ENCODE results near the gene LRP3.

DNA sequence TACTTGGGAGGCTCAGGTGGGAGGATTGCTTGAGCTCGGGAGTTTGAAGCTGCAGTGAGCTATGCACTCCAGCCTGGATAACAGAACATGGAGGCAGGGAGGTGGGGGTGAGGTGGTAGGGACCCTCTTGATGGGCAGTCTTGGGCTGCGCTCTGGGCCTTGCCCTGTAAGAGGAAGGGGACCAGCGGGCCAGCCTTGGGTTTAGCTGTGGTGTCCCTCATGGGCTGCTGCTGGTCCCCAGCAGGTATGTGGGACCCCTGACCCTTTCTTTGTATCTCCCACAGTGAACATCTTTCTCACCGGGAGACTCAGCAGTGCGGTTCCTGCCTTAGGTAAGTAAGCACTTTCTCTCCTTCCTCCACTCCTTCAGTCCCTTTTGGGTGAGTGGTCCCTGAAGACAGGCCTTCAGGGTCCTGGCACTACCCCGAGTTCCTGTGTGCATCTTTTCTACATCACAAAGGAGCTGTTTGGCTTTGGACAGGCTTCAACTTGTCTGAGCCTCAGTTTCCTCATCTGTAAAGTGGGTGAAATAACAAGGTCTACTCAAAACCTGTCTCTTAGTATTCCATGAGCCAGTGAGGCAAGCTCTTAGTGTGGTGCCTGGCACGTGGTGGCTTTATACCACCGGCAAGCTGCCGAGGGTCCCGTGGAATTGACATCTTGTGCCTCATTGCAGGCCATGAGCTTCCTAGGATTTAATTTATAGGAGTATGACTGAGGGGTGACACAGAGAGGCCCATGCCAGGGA lies 2.5 kb downstream of the LRP3 start:
- TF ChIP-seq, protein P1, sequence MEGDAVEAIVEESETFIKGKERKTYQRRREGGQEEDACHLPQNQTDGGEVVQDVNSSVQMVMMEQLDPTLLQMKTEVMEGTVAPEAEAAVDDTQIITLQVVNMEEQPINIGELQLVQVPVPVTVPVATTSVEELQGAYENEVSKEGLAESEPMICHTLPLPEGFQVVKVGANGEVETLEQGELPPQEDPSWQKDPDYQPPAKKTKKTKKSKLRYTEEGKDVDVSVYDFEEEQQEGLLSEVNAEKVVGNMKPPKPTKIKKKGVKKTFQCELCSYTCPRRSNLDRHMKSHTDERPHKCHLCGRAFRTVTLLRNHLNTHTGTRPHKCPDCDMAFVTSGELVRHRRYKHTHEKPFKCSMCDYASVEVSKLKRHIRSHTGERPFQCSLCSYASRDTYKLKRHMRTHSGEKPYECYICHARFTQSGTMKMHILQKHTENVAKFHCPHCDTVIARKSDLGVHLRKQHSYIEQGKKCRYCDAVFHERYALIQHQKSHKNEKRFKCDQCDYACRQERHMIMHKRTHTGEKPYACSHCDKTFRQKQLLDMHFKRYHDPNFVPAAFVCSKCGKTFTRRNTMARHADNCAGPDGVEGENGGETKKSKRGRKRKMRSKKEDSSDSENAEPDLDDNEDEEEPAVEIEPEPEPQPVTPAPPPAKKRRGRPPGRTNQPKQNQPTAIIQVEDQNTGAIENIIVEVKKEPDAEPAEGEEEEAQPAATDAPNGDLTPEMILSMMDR (IDR thresholded peaks at IDR 0.05; ENCODE audit: insufficient read depth, low read depth, low read length), result no peak
- no peak for TF ChIP-seq EZH2 (IDR thresholded peaks at IDR 0.05; ENCODE audit: insufficient read depth, low read length)

All from astrocyte (in vitro differentiated cells and primary cell).